ENCODE results near the gene SNED1. TPM values are rescaled to one million over a fixed set of nuclear protein-coding genes. Genes with fewer than 3 reads are reported as not detected.
A peak's percentile ranks its signal among the peaks of the same experiment; 100 is the strongest.

Gene SNED1
- total and polyA plus RNA-seq, 5 experiments from 2014 or later = 0.60 to 99.9 (median 3.0) TPM

DNA sequence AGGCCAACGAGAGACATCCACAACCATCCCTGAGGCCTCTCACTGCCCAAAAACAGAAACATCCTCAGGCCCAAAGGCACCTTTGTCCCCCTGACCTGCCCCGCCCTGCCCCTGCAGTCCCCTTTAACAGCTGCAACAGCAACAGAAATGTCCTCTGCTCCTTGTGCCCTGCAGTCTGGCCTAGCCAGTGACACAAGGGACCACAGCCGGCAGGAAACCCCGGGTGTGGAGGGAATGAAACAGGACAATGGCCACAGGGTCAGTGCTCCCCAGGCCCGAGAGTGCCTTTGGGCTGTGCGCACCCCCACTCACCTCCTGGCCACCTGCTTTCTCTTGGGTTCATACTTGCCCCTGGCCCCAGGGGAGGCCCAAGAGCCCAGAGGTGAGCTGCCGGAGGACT, 35.6 kb downstream of the SNED1 start:
- peak overlapping the region in 6 of 10 donors; percentile 33 to 92 (median 83) for H3K27ac Mint-ChIP-seq
- H3K27me3 Mint-ChIP-seq = no peaks in the 10 kb centered on the region
- POLR2A ChIA-PET = no interaction called here
- peaks cover 5 to 17% (median 14%) of the 10 kb centered on the region in 4 donors for H3K4me1 Mint-ChIP-seq
- peaks cover 0 to 10% (median 2%) of the 10 kb centered on the region in 3 donors for H3K36me3 Mint-ChIP-seq
- ATAC-seq (no peak), DNase-seq (no peak)
- peak overlapping the region in 1 of 10 donors; percentile 30 for H3K4me3 Mint-ChIP-seq
- H3K9me3 Mint-ChIP-seq = no peaks in the 10 kb centered on the region

DNA sequence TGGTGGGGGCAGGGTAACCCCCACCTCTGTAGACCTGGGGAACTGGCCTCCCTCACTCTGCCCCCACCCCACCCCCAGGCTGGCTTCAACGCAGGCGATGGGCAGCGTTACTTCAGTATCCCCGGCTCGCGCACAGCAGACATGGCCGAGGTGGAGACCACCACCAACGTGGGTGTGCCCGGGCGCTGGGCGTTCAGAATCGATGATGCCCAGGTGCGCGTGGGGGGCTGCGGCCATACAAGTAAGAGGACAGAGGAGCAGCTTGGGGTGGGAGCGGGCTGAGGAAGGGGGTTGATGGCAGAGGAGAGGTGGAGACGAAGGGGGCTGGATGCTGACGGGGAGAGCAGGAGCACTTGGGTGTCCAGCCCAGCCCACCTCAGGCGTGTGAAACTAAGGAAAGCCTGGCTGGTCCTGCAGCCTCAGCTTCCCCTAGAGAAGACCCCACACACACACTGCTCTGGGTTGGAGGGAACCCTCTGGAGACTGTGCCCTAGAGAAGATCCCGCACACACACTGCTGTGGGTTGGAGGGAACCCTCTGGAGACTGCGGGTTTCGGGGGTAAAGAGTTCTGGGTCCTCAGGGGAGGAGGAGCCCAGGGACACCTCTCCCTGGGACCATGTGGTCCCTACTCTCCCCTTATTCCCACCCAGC, 36.2 kb downstream of the SNED1 start:
- no peak for ATAC-seq
- Mint-ChIP-seq H3K4me3 (peak overlapping the region; percentile 14 to 80 (median 52)), H3K27me3 (no peaks in the 10 kb centered on the region), H3K9me3 (no peaks in the 10 kb centered on the region), H3K27ac (peak overlapping the region in 8 of 10 donors; percentile 34 to 92 (median 88)), H3K4me1 (peaks cover 5 to 17% (median 14%) of the 10 kb centered on the region in 4 donors), H3K36me3 (peaks cover 0 to 15% (median 2%) of the 10 kb centered on the region in 3 donors)
- DNase-seq = no peak
- POLR2A ChIA-PET = interaction anchor here (0.6 kb wide), 1 partner anchor 25 kb away, joined by 3 read pairs; no protein-coding TSS in a partner anchor

GRCh38 chr2:241035142-241035817, 36.9 kb downstream of the SNED1 start:
- peak; percentile 29 to 30 for ATAC-seq
- POLR2A ChIA-PET = interaction anchor here (0.6 to 1.0 kb wide), 3 partner anchors 26 to 44 kb away, joined by 3 to 5 read pairs (median 3); partner anchors contain the start of gene SNED1
- H3K27me3 Mint-ChIP-seq = no peaks in the 10 kb centered on the region
- H3K4me3 Mint-ChIP-seq = peak overlapping the region in 9 of 10 donors; percentile 20 to 80 (median 59)
- H3K36me3 Mint-ChIP-seq = peaks cover 0 to 16% (median 2%) of the 10 kb centered on the region in 3 donors
- H3K27ac Mint-ChIP-seq = peak overlapping the region in 9 of 10 donors; percentile 25 to 92 (median 87)
- peaks cover 5 to 18% (median 15%) of the 10 kb centered on the region in 4 donors for H3K4me1 Mint-ChIP-seq
- no peaks in the 10 kb centered on the region for H3K9me3 Mint-ChIP-seq
- peak in 8 of 10 donors; percentile 35 to 81 (median 75) for DNase-seq

GRCh38 chr2:241035818-241036396, 37.5 kb downstream of the SNED1 start:
- peak in 9 of 10 donors; percentile 47 to 80 (median 68) for DNase-seq

GRCh38 chr2:241036397-241036963, 38.1 kb downstream of the SNED1 start:
- Mint-ChIP-seq H3K4me3 (peak overlapping the region; percentile 52 to 90 (median 79)), H3K27me3 (no peaks in the 10 kb centered on the region), H3K9me3 (no peaks in the 10 kb centered on the region), H3K27ac (peak overlapping the region; percentile 29 to 97 (median 91)), H3K4me1 (peaks cover 5 to 26% (median 20%) of the 10 kb centered on the region in 4 donors), H3K36me3 (peaks cover 0 to 18% (median 7%) of the 10 kb centered on the region in 3 donors)
- DNase-seq (peak; percentile 42 to 83 (median 62)), ATAC-seq (peak; percentile 75 to 78)
- POLR2A ChIA-PET = interaction anchor here (0.6 to 1.3 kb wide), 4 partner anchors 25 to 65 kb away, joined by 3 read pairs; partner anchors contain the start of gene SNED1

More at GRCh38 chr2:241035818-241036396, 37.5 kb downstream of the SNED1 start:
- Mint-ChIP-seq H3K4me3 (peak overlapping the region; percentile 52 to 90 (median 79)), H3K9me3 (no peaks in the 10 kb centered on the region), H3K27ac (peak overlapping the region in 9 of 10 donors; percentile 43 to 97 (median 91)), H3K27me3 (no peaks in the 10 kb centered on the region), H3K4me1 (peaks cover 5 to 21% (median 17%) of the 10 kb centered on the region in 4 donors), H3K36me3 (peaks cover 0 to 20% (median 8%) of the 10 kb centered on the region in 3 donors)
- POLR2A ChIA-PET = interaction anchor here (0.6 to 1.0 kb wide), 3 partner anchors 28 to 43 kb away, joined by 3 to 5 read pairs (median 3); partner anchors contain the start of gene SNED1
- ATAC-seq = peak; percentile 67 to 71

DNA sequence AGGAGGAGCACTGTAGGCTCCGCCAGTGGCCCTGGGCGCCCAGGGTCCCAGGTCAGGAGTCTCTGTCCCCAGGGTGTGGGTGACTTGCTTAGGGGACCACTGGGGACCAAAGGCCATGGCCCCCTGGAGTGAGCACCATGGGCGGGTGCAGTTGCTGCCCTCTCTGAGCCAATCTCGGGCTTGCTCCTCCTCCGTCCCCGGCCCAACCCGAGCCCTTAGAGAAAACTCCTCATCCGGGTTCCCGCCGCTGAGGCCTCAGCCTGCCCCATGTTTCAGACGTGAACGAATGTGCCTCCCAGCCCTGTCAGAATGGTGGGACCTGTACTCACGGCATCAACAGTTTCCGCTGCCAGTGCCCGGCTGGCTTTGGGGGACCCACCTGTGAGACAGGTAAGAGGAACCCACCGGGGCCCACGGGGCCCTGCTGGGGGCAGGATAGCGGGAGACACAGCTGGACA, 38.6 kb downstream of the SNED1 start:
- H3K36me3 Mint-ChIP-seq = peaks cover 0 to 14% (median 6%) of the 10 kb centered on the region in 3 donors
- ATAC-seq = peak; percentile 2 to 22

GRCh38 chr2:241037498-241037897, 39.1 kb downstream of the SNED1 start:
- H3K4me1 Mint-ChIP-seq = peaks cover 3 to 35% (median 24%) of the 10 kb centered on the region in 4 donors
- peaks cover 0 to 18% (median 10%) of the 10 kb centered on the region in 3 donors for H3K36me3 Mint-ChIP-seq
- DNase-seq (no peak), ATAC-seq (no peak)
- POLR2A ChIA-PET = interaction anchor here (1.0 to 1.9 kb wide), 6 partner anchors 21 to 64 kb away, joined by 3 to 6 read pairs (median 3); partner anchors contain the start of gene SNED1
- H3K4me3 Mint-ChIP-seq = peak overlapping the region; percentile 58 to 90 (median 81)
- peak overlapping the region in 9 of 10 donors; percentile 67 to 97 (median 92) for H3K27ac Mint-ChIP-seq
- H3K9me3 Mint-ChIP-seq = no peaks in the 10 kb centered on the region
- H3K27me3 Mint-ChIP-seq = no peaks in the 10 kb centered on the region

More for the DNA sequence above, 38.6 kb downstream of the SNED1 start:
- H3K27ac Mint-ChIP-seq = peak overlapping the region in 8 of 10 donors; percentile 77 to 97 (median 93)
- no peaks in the 10 kb centered on the region for H3K27me3 Mint-ChIP-seq
- no peaks in the 10 kb centered on the region for H3K9me3 Mint-ChIP-seq
- no peak for DNase-seq
- peaks cover 3 to 31% (median 21%) of the 10 kb centered on the region in 4 donors for H3K4me1 Mint-ChIP-seq
- H3K4me3 Mint-ChIP-seq = peak overlapping the region; percentile 58 to 90 (median 79)
- POLR2A ChIA-PET = interaction anchor here (1.0 to 1.9 kb wide), 3 partner anchors 23 to 64 kb away, joined by 3 to 6 read pairs (median 3); no protein-coding TSS in a partner anchor

DNA sequence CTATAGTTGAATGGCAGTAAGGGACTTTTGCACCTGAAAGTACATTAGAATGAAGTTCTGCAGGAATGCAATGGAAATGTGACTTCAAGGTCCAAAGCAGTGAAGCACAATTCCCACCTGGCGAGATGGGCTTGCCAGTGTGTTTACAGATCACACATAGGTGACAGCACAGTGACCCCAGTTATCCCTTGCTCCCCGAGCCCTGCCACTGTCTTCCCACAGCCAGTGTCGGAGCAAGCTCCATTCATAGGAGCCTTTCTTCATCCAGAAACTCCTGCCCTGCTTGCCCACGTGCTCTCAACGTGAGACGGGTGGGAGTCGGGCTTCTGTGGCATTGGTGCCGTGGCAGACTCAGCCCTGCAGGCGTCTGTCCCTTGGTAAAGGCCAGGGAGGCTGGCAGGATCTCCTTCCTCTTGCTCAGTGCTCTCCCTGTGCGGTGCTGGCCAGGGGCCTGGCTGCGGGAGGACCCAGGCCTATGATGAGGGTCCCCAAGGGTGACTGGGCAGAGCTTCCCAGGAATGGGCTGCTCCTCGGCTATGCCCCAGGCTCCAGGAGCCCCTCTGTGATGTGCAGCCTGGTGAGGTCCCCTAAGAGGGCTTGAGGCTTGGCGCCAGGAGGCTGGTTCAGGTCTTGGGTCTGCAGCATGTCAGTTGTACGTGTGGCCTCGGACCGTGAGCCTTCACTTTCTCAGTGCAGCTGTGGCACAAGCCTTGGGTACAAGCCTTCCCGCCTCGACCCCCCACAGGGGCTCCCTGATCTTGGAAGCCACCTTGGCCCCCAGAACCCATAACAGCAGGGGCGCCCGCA, 40.2 kb downstream of the SNED1 start:
- ATAC-seq (no peak), DNase-seq (no peak)
- Mint-ChIP-seq H3K4me1 (peaks cover 5 to 40% (median 21%) of the 10 kb centered on the region in 4 donors), H3K27me3 (no peaks in the 10 kb centered on the region), H3K4me3 (peak overlapping the region; percentile 61 to 89 (median 81)), H3K27ac (peak overlapping the region in 9 of 10 donors; percentile 67 to 97 (median 91)), H3K36me3 (peaks cover 0 to 22% (median 18%) of the 10 kb centered on the region in 3 donors), H3K9me3 (no peaks in the 10 kb centered on the region)
- POLR2A ChIA-PET = interaction anchor here (0.8 to 1.9 kb wide), 5 partner anchors 20 to 57 kb away, joined by 3 to 6 read pairs (median 3); partner anchors contain the start of gene SNED1

DNA sequence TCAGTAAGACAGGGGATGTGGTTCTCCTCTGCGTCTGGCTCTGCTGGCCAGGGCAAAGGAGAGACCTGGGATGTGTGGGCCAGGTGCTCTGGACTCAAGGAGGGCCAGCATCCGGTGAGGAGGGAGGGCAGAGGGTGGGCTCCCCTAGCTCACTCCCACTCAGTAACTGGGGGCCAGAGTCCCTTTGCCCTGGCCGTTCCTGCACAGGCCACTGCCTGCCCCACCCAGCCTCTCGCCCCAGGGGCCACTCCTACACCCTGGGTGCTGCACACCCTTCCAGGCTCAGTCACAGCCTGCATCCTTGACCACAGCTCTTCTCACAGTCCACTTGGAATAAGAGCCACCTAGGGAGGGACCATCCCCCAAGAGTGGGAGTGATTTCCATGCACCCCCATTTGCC, 41.0 kb downstream of the SNED1 start:
- peaks cover 0 to 26% (median 22%) of the 10 kb centered on the region in 3 donors for H3K36me3 Mint-ChIP-seq
- H3K9me3 Mint-ChIP-seq = no peaks in the 10 kb centered on the region
- ATAC-seq (no peak), DNase-seq (no peak)
- H3K4me1 Mint-ChIP-seq = peaks cover 5 to 40% (median 21%) of the 10 kb centered on the region in 4 donors
- POLR2A ChIA-PET = no interaction called here
- H3K27me3 Mint-ChIP-seq = no peaks in the 10 kb centered on the region
- peak overlapping the region in 4 of 10 donors; percentile 18 to 56 (median 27) for H3K4me3 Mint-ChIP-seq
- peak overlapping the region in 4 of 10 donors; percentile 35 to 82 (median 63) for H3K27ac Mint-ChIP-seq

- H3K36me3 Mint-ChIP-seq = peaks cover 0 to 30% (median 28%) of the 10 kb centered on the region in 3 donors
- ATAC-seq = no peak
- no peaks in the 10 kb centered on the region for H3K27me3 Mint-ChIP-seq
- peak overlapping the region in 3 of 10 donors; percentile 33 to 67 (median 42) for H3K4me3 Mint-ChIP-seq
- POLR2A ChIA-PET = no interaction called here
- peaks cover 5 to 38% (median 19%) of the 10 kb centered on the region in 4 donors for H3K4me1 Mint-ChIP-seq
- DNase-seq = no peak
- H3K27ac Mint-ChIP-seq = peak overlapping the region in 5 of 10 donors; percentile 27 to 80 (median 58)
- H3K9me3 Mint-ChIP-seq = peaks cover 0 to 5% (median 0%) of the 10 kb centered on the region in 9 donors
Measured at GRCh38 chr2:241040081-241040803, 41.8 kb downstream of the SNED1 start.
